Effector CD8-positive, alpha-beta T cell (primary cell): ENCODE measurements around the gene BIRC7.

Source experiments
- DNase-seq: peaks from one replicate; lab custom pipeline; 2025; lab: John Stamatoyannopoulos, UW

The BIRC7 gene

DNA sequence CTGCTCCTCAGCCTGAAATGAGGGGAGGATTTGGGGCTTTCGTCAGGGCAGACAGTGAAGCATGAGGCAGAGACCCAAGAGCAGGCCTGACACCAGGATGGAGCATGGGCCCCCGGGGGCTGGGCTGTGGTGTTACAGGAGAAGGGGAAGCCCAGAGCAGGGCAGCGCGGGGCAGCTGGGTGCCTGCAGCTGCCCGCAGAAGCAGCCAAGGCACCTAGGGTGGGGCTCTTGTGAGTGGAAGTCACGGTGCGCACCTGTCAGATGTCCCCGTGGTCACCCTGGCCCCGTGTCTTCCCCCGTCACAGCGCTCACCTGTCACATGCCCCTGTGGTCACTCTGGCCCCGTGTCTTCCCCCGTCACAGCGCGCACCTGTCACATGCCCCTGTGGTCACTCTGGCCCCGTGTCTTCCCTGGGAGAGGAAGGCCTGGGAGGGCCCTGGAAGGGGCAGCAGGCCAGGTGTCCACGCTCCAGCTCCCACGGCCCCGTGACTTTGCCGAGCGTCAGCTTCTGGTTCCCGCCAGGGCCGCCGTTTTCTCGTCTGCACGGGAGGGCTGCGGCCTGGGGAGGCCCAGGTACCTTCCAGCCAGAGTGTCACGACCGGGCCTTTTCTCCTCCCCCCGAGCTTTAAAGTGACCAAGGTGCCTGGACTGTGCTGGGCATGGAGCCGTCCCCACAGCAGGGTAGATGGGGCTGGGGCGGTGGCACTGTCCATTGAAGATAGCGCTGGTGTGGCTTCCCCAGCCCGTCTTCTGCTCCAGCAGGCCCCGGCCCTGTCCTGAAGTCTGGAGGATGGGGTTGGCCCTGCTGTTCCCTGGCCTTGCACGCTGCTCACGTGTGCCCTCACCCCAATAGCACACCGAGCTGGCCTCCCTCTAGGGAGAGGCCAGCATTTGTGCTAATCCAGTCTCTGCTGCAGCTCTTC lies 46.3 kb downstream of the BIRC7 start:
- DNase-seq = no peak

DNA sequence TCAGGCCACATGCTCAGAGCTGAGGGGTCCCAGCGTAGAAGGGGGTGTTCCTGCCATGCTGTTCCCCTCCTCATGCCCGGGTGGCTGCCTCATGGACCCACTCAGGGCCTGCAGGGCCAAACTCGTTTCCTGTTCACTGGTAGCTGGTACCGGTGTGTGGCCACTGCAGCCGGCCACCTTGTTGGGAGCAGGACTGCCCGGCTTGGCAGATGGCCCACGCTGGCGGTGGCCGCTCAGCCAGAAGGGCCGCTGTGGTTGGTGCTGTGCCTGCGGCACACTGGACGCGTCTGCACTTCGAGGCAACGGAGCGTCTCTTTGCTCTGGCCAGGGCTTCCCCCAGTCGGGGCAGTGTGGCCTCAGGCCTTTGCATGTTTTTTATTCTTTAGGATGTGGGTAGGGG lies 47.2 kb downstream of the BIRC7 start:
- DNase-seq = no peak

DNA sequence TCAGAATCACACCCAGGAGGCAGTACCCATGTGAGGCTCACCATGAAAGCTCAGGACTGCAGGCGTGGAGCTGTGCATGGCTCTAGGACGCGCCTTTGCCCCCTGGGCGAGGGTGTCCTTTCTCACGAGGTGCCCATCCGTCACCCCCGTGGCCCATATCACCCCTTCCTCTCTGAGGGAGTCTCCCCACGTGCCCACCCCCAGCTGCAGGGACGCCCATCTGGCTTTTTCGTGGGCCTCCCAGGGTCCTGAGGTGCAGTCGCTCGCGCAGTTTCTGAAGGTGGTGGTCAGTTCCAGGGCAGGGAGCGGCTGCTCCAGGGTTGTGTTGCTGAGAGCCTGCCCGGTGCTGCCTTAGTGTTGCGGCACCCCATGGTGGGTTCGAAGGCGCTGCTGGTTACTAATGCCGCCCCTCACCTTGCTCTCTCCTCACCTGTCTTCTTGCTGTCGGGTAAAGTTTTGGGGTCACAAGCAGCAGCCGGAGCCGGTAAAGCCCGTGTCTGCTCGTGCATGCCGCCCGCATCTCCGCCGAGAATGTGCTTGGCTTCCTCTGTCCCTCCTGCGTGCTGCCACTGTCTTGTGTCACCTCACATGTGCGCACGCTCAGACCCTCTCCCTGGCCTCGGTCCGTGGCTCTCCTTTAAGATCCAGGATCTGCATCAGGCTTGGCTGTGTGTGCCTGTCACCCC lies 47.8 kb downstream of the BIRC7 start:
- DNase-seq = no peak

DNA sequence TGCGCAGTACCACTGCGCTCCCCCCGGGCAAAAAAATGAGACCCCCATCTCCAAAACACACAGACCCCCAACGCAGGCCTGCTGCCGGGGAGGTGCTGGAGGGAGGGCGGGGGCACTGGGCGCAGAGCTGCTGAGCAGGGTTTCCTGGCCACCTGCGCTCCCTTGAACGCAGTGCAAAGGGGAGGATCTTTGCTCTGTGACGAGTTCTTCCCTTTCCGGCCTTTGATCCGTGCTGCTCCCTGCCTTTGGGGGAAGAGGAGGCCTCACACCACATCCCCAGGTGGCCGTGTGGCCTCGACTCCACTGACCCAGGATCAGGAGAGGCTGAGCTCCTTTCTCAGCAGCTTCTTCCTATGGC lies 48.4 kb downstream of the BIRC7 start:
- DNase-seq = no peak

DNA sequence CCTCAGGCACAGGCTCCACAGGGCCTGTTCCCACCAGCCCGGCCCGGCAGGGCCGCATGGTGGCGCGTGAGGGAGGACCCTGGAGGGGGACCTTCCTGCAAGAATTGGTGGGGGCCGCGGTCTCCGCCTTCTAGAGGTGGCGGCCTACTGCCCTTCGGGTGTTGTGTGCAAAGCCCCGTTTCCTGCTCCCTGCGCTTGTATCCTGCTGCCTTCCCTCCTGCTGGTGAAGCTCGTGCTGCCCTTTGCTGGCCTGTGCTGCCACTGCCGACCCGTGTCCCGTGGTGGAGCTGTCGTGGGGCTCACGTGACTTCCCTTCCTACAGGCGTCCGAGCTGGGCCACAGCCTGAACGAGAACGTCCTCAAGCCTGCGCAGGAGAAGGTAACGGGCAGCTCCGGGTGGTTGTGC lies 48.8 kb downstream of the BIRC7 start:
- no peak for DNase-seq

DNA sequence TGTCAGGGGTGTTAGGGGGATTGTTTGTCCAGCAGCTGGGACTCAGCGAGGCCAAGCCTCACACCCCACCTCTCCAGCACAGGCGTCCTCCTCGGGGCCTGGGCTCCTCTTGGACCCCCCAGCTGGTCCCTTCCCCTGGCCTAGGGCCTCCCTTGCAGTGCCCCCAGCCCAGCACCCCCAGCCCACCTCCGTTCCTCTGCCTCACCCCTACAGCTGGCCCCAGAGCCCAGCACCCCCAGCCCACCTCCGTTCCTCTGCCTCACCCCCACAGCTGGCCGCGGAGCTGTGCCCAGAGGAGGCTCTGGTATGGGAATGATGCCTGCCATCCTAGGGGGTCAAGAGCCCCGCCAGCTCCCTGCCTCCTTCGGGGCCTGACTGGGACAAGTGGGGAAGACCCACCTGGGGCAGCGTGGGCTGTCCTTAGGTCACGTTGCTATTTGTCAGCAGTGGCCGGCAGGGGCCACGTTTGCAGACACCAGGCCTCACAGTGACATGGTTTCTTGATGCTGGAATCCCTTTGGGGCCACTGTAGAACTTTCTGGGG lies 49.3 kb downstream of the BIRC7 start:
- DNase-seq = no peak

DNA sequence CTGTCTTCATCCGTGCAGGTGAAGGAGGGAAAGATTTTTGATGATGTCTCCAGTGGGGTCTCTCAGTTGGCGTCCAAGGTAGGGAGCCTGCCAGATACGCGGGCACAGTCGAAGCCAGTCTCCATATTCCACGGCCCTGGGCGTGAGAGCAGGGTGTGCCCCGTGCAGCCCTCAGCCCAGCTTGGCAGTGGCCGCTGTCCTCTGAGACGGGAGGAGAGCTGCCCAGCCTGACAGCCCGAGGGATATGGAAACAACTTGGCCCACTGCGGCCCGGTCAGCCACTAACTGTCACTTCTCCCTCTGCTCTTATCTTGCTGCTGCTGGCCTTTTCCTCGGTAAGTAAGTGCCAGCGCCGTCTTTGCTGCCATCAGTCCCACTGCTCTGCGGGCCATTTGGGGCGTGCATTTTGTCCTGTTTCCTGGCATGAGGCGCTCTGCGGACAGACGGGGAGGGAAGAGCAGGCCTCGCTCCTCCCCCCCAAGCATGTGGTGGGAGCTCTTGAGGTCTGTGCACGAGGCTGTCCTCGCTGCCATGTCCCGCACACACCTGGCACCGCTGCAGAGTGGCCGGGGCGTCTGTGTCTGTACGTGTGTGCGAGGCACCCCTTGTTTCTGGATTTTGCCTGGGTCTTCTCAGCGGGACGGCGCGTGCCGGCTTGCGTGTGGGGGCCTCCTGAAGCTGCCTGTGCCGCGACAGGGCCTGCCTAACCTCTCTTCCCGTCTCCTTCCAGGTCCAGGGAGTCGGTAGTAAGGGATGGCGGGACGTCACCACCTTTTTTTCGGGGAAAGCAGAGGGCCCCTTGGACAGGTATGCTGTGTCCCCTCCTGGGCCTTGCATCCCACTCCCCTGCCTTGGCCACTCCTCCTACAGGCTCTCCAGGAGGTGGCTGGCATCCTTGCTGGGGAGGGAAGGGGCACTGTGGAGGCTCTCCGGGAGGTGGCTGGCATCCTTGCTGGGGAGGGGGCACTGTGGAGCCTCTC lies 50.2 kb downstream of the BIRC7 start:
- no peak for DNase-seq

DNA sequence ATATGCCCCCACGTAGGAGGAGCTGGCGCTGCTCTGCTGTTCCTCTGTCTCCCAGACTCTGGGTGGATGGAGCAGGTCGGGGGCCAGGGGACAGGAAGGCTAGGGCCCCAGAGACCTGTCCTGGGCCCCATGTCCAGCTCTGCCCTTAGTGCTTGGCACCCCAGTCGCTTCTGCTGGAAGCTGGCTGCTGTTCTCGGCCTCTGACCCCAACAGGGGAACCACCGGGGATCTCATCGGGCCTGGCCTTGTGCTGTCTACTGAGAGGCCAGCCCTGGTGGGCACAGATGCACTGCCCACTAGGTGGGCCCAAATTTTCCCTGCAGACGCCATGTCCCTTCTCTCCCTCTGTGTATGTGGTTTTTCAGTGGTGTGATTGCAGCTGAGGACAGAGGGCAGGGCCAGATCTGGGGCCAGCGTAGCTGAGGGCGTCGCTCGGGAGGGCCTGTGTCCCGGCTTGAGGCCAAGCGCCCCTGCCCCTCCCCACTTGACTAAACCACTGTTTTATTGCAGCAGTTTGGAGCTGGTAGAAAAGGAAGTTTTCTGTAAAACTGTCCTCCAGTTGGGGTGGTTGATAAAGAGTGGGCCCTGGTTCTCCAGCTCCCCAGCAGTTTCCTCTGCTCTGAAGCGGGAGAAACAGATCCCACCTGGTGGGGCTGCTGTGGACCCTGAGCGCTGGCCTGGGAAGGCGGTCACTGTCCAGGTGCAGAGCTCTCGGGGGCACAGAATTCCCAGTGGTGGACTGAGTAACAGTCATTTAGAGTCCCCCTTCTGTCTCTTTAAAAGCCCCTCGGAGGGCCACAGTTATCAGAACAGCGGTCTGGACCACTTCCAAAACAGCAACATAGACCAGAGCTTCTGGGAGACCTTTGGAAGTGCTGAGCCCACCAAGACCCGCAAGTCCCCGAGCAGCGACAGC lies 51.3 kb downstream of the BIRC7 start:
- DNase-seq = no peak

DNA sequence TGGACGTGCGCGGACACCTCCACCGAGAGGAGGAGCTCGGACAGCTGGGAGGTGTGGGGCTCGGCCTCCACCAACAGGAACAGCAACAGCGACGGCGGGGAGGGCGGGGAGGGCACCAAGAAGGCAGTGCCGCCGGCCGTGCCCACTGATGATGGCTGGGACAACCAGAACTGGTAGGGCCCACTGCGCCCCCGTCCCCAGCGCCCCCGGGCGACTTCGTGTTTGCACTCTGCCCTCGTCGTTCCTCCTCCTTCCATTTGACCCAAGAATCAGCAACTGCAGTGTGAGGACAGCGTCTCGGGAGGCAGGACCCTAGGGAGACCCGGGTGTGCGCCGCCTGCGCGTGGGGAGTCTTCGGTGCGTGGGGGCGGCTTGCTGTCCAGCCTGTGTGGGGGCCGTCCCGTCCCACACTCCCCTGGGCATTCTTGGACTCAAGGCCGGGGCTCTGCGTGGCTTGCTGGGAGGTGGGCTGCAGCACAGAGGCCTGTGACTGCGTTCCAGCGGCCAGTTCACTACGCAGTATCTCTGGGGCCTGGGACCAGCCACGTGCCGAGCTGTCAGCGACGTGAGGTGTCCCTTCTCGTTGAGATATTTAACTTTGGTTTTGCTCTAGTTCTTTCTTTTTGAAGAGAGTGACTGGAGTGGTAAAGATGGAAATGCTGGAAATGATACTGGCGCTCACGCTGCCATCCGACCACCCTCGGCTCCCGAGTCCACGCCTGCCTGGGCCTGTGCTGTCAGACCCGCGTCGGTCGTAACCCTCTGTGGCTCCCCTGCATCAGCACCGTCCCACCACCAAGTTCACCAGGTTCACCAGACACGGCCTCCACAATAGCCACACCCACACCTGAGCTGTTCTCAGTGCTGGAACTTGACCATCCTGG lies 52.2 kb downstream of the BIRC7 start:
- no peak for DNase-seq

DNA sequence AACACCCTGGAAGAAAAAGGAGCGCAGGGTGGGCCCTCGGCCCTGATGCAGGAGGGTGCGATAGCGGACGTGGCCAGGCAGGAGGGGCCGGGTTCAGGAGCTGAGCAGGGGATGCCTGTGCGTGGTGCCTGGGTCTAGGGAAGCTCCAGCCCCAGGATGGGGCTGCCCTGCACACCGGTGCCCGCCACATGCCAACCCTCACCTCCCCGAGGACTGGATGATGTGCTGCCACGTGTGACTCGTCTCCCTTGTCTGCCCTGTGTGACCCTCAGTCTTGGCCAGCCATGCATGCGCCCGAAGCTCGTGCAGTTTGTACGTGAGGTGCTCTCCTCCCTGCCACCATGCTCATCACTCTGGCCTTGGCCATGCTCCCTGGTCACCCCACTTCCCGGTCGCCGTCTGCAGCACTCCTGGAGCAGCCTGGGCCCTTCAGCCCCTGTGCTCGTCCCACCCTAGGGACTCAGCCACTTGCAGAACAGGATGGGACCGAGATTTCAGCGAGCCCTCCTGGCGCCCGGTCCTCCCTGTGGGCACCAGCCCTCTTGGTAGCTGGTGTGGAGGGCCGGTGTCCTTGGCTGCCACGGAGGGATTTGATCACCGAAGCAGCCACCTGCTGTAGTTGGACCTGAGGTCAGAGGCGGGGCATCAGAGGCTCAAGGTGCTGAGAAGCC lies 53.0 kb downstream of the BIRC7 start:
- no peak for DNase-seq

DNA sequence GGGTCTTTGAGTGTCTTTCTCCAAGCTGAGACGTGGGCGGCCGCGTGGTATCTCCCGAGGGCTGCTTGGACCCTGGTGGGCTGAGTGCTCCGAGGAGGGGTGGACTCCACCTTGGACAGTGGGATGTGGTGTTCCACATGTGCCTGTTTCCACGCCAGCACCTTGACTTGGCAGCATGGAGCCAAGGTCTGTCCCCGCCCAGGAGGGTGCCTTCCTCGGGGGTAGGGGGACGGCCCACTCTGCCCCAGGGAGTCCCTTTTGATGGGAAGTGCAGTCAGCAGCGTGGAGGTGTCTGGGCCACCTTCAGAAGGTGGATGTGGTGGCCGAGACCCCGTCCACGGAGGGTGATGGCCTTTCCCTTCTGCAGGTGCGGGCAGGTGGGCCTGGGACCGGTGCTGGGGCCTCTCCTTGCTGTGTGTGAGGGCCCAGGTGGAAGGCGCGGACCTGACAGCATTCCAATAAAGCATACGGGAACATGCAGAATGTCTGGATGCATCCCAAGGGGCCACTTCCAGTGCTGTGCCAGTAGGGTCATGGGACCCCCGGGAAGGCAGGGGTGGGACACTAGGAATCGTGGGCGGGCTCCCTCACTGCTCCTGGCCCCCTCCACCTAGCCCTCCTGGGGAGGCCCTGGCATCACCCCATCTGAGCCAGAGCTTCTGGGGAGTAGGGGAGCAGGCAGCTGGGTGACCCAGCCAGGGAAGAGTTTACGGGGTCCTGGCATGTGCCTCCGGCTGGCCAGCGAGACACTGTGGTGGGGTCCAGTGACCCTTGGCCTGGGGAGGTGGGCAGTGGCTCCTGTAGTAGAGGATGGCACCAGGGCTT lies 53.8 kb downstream of the BIRC7 start:
- DNase-seq = no peak
